Measurements from ENCODE around the gene LPXN.

- TF ChIP-seq, protein P1, sequence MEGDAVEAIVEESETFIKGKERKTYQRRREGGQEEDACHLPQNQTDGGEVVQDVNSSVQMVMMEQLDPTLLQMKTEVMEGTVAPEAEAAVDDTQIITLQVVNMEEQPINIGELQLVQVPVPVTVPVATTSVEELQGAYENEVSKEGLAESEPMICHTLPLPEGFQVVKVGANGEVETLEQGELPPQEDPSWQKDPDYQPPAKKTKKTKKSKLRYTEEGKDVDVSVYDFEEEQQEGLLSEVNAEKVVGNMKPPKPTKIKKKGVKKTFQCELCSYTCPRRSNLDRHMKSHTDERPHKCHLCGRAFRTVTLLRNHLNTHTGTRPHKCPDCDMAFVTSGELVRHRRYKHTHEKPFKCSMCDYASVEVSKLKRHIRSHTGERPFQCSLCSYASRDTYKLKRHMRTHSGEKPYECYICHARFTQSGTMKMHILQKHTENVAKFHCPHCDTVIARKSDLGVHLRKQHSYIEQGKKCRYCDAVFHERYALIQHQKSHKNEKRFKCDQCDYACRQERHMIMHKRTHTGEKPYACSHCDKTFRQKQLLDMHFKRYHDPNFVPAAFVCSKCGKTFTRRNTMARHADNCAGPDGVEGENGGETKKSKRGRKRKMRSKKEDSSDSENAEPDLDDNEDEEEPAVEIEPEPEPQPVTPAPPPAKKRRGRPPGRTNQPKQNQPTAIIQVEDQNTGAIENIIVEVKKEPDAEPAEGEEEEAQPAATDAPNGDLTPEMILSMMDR (IDR thresholded peaks at IDR 0.05), result no peak
- TF ChIP-seq POLR2AphosphoS5 (IDR thresholded peaks at IDR 0.05) (no peak), POLR2A (IDR thresholded peaks at IDR 0.05) (no peak)
These were observed 31.5 kb upstream of the LPXN start for GRCh38 chr11:58606930-58607714.

All from gastroesophageal sphincter (tissue), 3 donors.